Retinal pigment epithelial cell (primary cell): Measurements from ENCODE around the gene IKBKE.
A peak's percentile ranks its signal among the peaks of the same experiment; 100 is the strongest.

Experiments used
- DNase-seq: peaks from one replicate; pipeline ENCODE4 v3.0.0-alpha.2; 2010; ENCODE audit warnings: low read depth
- H3K4me3 ChIP-seq: 2 replicates; pipeline ENCODE4 v1.5.1; 2011; ENCODE audit warnings: mild to moderate bottlenecking, low read length, control low read depth, moderate library complexity
- CTCF ChIP-seq: conservative IDR thresholded peaks from 2 replicates; pipeline ENCODE4 v1.5.1; 2011; ENCODE audit warnings: low read depth, low read length, control low read depth, inconsistent platforms

IKBKE gene

GRCh38 chr1:206501881-206502280, 31.6 kb downstream of the IKBKE start:
- no peak overlapping the region for H3K4me3 ChIP-seq
- no peak for DNase-seq
- no peak for TF ChIP-seq CTCF

GRCh38 chr1:206502403-206502802, 32.1 kb downstream of the IKBKE start:
- no peak overlapping the region for H3K4me3 ChIP-seq
- no peak for TF ChIP-seq CTCF
- DNase-seq: no peak

GRCh38 chr1:206502812-206503211, 32.5 kb downstream of the IKBKE start:
- TF ChIP-seq CTCF: no peak
- no peak for DNase-seq
- no peak overlapping the region for H3K4me3 ChIP-seq

GRCh38 chr1:206503591-206504362, 33.5 kb downstream of the IKBKE start:
- DNase-seq: peak; percentile 92
- no peak for TF ChIP-seq CTCF

GRCh38 chr1:206504363-206504713, 34.1 kb downstream of the IKBKE start:
- TF ChIP-seq CTCF: no peak
- H3K4me3 ChIP-seq: no peak overlapping the region
- DNase-seq: no peak

More at GRCh38 chr1:206503591-206504362, 33.5 kb downstream of the IKBKE start:
- no peak overlapping the region for H3K4me3 ChIP-seq

GRCh38 chr1:206505702-206506355, 35.6 kb downstream of the IKBKE start:
- DNase-seq: no peak
- TF ChIP-seq CTCF: peak; percentile 72
- no peak overlapping the region for H3K4me3 ChIP-seq
